Measurements from ENCODE around the gene MARK4. TPM values are rescaled to one million over a fixed set of nuclear protein-coding genes. Genes with fewer than 3 reads are reported as not detected.

The MARK4 gene
- total and polyA plus RNA-seq, 4 donors, result 27.2 to 105 (median 62.7) TPM

GRCh38 chr19:45349430-45349941 lies 98.4 kb downstream of the MARK4 start:
- peaks cover 30% of the 10 kb centered on the region for H3K27me3 ChIP-seq (ENCODE audit: control insufficient read depth, insufficient read depth, low read length)
- H3K9me3 ChIP-seq (ENCODE audit: control insufficient read depth, insufficient read depth, low read length), result no peaks in the 10 kb centered on the region
- no peaks in the 10 kb centered on the region for H3K4me1 ChIP-seq (ENCODE audit: control insufficient read depth, insufficient read depth, low read length)
- no peak for DNase-seq (ENCODE audit: low read depth in 4 of 6, low spot score in 6 of 6)
- H3K27ac ChIP-seq (ENCODE audit: low read depth, low read length), result no peak overlapping the region
- no peak overlapping the region for H3K4me3 ChIP-seq (ENCODE audit: low read depth, low read length)
- WGBS (ENCODE audit: insufficient coverage), result 89% methylated on average over 15 of the region's 17 CpGs
- H3K36me3 ChIP-seq (ENCODE audit: control insufficient read depth, insufficient read depth, low read length), result peaks cover 56% of the 10 kb centered on the region

- no peak for DNase-seq (ENCODE audit: low read depth in 4 of 6, low spot score in 6 of 6)
- Histone ChIP-seq H3K36me3 (ENCODE audit: control insufficient read depth, insufficient read depth, low read length) (peaks cover 67% of the 10 kb centered on the region), H3K4me3 (ENCODE audit: low read depth, low read length) (no peak overlapping the region), H3K9me3 (ENCODE audit: control insufficient read depth, insufficient read depth, low read length) (no peaks in the 10 kb centered on the region), H3K27ac (ENCODE audit: low read depth, low read length) (no peak overlapping the region), H3K4me1 (ENCODE audit: control insufficient read depth, insufficient read depth, low read length) (no peaks in the 10 kb centered on the region), H3K27me3 (ENCODE audit: control insufficient read depth, insufficient read depth, low read length) (peaks cover 23% of the 10 kb centered on the region)
- WGBS (ENCODE audit: insufficient coverage), result 86% methylated on average over 12 of the region's 17 CpGs
These were observed 99.5 kb downstream of the MARK4 start for GRCh38 chr19:45350477-45351058.

GRCh38 chr19:45351401-45351952 lies 100.4 kb downstream of the MARK4 start:
- DNase-seq (ENCODE audit: low read depth in 4 of 6, low spot score in 6 of 6), result no peak
- H3K4me1 ChIP-seq (ENCODE audit: control insufficient read depth, insufficient read depth, low read length), result no peaks in the 10 kb centered on the region
- no peak overlapping the region for H3K27ac ChIP-seq (ENCODE audit: low read depth, low read length)
- H3K4me3 ChIP-seq (ENCODE audit: low read depth, low read length), result no peak overlapping the region
- no peaks in the 10 kb centered on the region for H3K9me3 ChIP-seq (ENCODE audit: control insufficient read depth, insufficient read depth, low read length)
- H3K27me3 ChIP-seq (ENCODE audit: control insufficient read depth, insufficient read depth, low read length), result peaks cover 16% of the 10 kb centered on the region
- WGBS (ENCODE audit: insufficient coverage), result 86% methylated on average over 11 of the region's 13 CpGs
- peaks cover 76% of the 10 kb centered on the region for H3K36me3 ChIP-seq (ENCODE audit: control insufficient read depth, insufficient read depth, low read length)

- 93% methylated on average over 14 of the region's 15 CpGs for WGBS (ENCODE audit: insufficient coverage)
- H3K4me1 ChIP-seq (ENCODE audit: control insufficient read depth, insufficient read depth, low read length), result no peaks in the 10 kb centered on the region
- no peak for DNase-seq (ENCODE audit: low read depth in 4 of 6, low spot score in 6 of 6)
- peaks cover 82% of the 10 kb centered on the region for H3K36me3 ChIP-seq (ENCODE audit: control insufficient read depth, insufficient read depth, low read length)
- no peak overlapping the region for H3K4me3 ChIP-seq (ENCODE audit: low read depth, low read length)
- H3K27ac ChIP-seq (ENCODE audit: low read depth, low read length), result no peak overlapping the region
- H3K27me3 ChIP-seq (ENCODE audit: control insufficient read depth, insufficient read depth, low read length), result peaks cover 11% of the 10 kb centered on the region
- no peaks in the 10 kb centered on the region for H3K9me3 ChIP-seq (ENCODE audit: control insufficient read depth, insufficient read depth, low read length)
These were observed 101.0 kb downstream of the MARK4 start for GRCh38 chr19:45352062-45352461.

GRCh38 chr19:45352471-45352870 lies 101.4 kb downstream of the MARK4 start:
- H3K4me1 ChIP-seq (ENCODE audit: control insufficient read depth, insufficient read depth, low read length), result no peaks in the 10 kb centered on the region
- no peak overlapping the region for H3K4me3 ChIP-seq (ENCODE audit: low read depth, low read length)
- H3K27ac ChIP-seq (ENCODE audit: low read depth, low read length), result no peak overlapping the region
- H3K36me3 ChIP-seq (ENCODE audit: control insufficient read depth, insufficient read depth, low read length), result peaks cover 86% of the 10 kb centered on the region
- no peaks in the 10 kb centered on the region for H3K9me3 ChIP-seq (ENCODE audit: control insufficient read depth, insufficient read depth, low read length)
- no peak for DNase-seq (ENCODE audit: low read depth in 4 of 6, low spot score in 6 of 6)
- H3K27me3 ChIP-seq (ENCODE audit: control insufficient read depth, insufficient read depth, low read length), result peaks cover 8% of the 10 kb centered on the region
- WGBS (ENCODE audit: insufficient coverage), result 85% methylated on average over 15 of the region's 20 CpGs

GRCh38 chr19:45352914-45353796 lies 102.1 kb downstream of the MARK4 start:
- 95% methylated on average over 20 of the region's 20 CpGs for WGBS (ENCODE audit: insufficient coverage)
- DNase-seq (ENCODE audit: low read depth in 4 of 6, low spot score in 6 of 6), result no peak
- peaks cover 89% of the 10 kb centered on the region for H3K36me3 ChIP-seq (ENCODE audit: control insufficient read depth, insufficient read depth, low read length)
- H3K4me1 ChIP-seq (ENCODE audit: control insufficient read depth, insufficient read depth, low read length), result no peaks in the 10 kb centered on the region
- H3K27me3 ChIP-seq (ENCODE audit: control insufficient read depth, insufficient read depth, low read length), result peaks cover 1% of the 10 kb centered on the region
- no peak overlapping the region for H3K4me3 ChIP-seq (ENCODE audit: low read depth, low read length)
- H3K27ac ChIP-seq (ENCODE audit: low read depth, low read length), result no peak overlapping the region
- no peaks in the 10 kb centered on the region for H3K9me3 ChIP-seq (ENCODE audit: control insufficient read depth, insufficient read depth, low read length)

GRCh38 chr19:45354241-45354842 lies 103.3 kb downstream of the MARK4 start:
- H3K4me3 ChIP-seq (ENCODE audit: low read depth, low read length), result no peak overlapping the region
- H3K27me3 ChIP-seq (ENCODE audit: control insufficient read depth, insufficient read depth, low read length), result no peaks in the 10 kb centered on the region
- no peaks in the 10 kb centered on the region for H3K9me3 ChIP-seq (ENCODE audit: control insufficient read depth, insufficient read depth, low read length)
- H3K27ac ChIP-seq (ENCODE audit: low read depth, low read length), result no peak overlapping the region
- WGBS (ENCODE audit: insufficient coverage), result 99% methylated on average over 9 of the region's 11 CpGs
- H3K4me1 ChIP-seq (ENCODE audit: control insufficient read depth, insufficient read depth, low read length), result no peaks in the 10 kb centered on the region
- H3K36me3 ChIP-seq (ENCODE audit: control insufficient read depth, insufficient read depth, low read length), result peaks cover 99% of the 10 kb centered on the region
- no peak for DNase-seq (ENCODE audit: low read depth in 4 of 6, low spot score in 6 of 6)

Other genes starting within 250 kb of the MARK4 start
- 1 to 10 TPM; 2.4 to 2.9 TPM for gene RELB, start 249.8 kb upstream of the MARK4 start, total RNA-seq
- gene RELB, start 249.8 kb upstream of the MARK4 start, polyA plus RNA-seq (ENCODE audit: insufficient read length in 2 of 2), result 1 to 10 TPM; 3.9 to 4.0 TPM
- gene CLASRP, start 212.2 kb upstream of the MARK4 start, total RNA-seq, result 10 to 100 TPM; 11.6 to 35.0 TPM
- gene CLASRP, start 212.2 kb upstream of the MARK4 start, polyA plus RNA-seq (ENCODE audit: insufficient read length in 2 of 2), result 10 to 100 TPM; 60.6 to 97.3 TPM
- under 1 TPM; 0.22 to 0.69 TPM for gene ZNF296, start 174.8 kb upstream of the MARK4 start, total RNA-seq
- gene ZNF296, start 174.8 kb upstream of the MARK4 start, polyA plus RNA-seq (ENCODE audit: insufficient read length in 2 of 2), result 1 to 10 TPM; 2.7 to 3.4 TPM
- gene GEMIN7, start 172.0 kb upstream of the MARK4 start, total RNA-seq, result 10 to 100 TPM; 14.4 to 15.4 TPM
- gene GEMIN7, start 172.0 kb upstream of the MARK4 start, polyA plus RNA-seq (ENCODE audit: insufficient read length in 2 of 2), result 10 to 100 TPM; 24.0 to 27.4 TPM
- 10 to 100 TPM; 14.4 to 25.8 TPM for gene PPP1R37, start 158.1 kb upstream of the MARK4 start, total RNA-seq
- 10 to 100 TPM; 37.2 to 39.6 TPM for gene PPP1R37, start 158.1 kb upstream of the MARK4 start, polyA plus RNA-seq (ENCODE audit: insufficient read length in 2 of 2)
- under 1 TPM; 0.44 to 0.99 TPM for gene NKPD1, start 90.3 kb upstream of the MARK4 start, total RNA-seq
- 1 to 10 TPM; 1.1 to 1.4 TPM for gene NKPD1, start 90.3 kb upstream of the MARK4 start, polyA plus RNA-seq (ENCODE audit: insufficient read length in 2 of 2)
- 10 to 100 TPM in 1 of 2 donors, 1 to 10 TPM in 1; 7.0 to 22.7 TPM for gene TRAPPC6A, start 73.0 kb upstream of the MARK4 start, total RNA-seq
- 10 to 100 TPM; 22.2 to 26.2 TPM for gene TRAPPC6A, start 73.0 kb upstream of the MARK4 start, polyA plus RNA-seq (ENCODE audit: insufficient read length in 2 of 2)
- 1 to 10 TPM; 2.3 to 3.0 TPM for gene BLOC1S3, start 72.5 kb upstream of the MARK4 start, total RNA-seq
- 10 to 100 TPM; 13.7 to 15.1 TPM for gene BLOC1S3, start 72.5 kb upstream of the MARK4 start, polyA plus RNA-seq (ENCODE audit: insufficient read length in 2 of 2)
- 1 to 10 TPM in 1 of 2 donors, under 1 TPM in 1; 0.99 to 2.9 TPM for gene EXOC3L2, start 5.9 kb upstream of the MARK4 start, total RNA-seq
- under 1 TPM; 0.19 to 0.92 TPM for gene EXOC3L2, start 5.9 kb upstream of the MARK4 start, polyA plus RNA-seq (ENCODE audit: insufficient read length in 2 of 2)
- under 1 TPM; 0.94 to 0.99 TPM for gene CKM, start 71.6 kb downstream of the MARK4 start, total RNA-seq
- gene CKM, start 71.6 kb downstream of the MARK4 start, polyA plus RNA-seq (ENCODE audit: insufficient read length in 2 of 2), result 1 to 10 TPM in 1 of 2 donors, under 1 TPM in 1; 0.76 to 3.4 TPM
- gene KLC3, start 89.5 kb downstream of the MARK4 start, total RNA-seq, result 1 to 10 TPM in 1 of 2 donors, under 1 TPM in 1; 0.17 to 1.1 TPM
- 1 to 10 TPM in 1 of 2 donors, under 1 TPM in 1; 0.44 to 1.4 TPM for gene KLC3, start 89.5 kb downstream of the MARK4 start, polyA plus RNA-seq (ENCODE audit: insufficient read length in 2 of 2)
- gene ERCC2, start 119.3 kb downstream of the MARK4 start, total RNA-seq, result 10 to 100 TPM; 14.6 to 14.8 TPM
- gene ERCC2, start 119.3 kb downstream of the MARK4 start, polyA plus RNA-seq (ENCODE audit: insufficient read length in 2 of 2), result 10 to 100 TPM; 41.5 to 47.0 TPM
- gene PPP1R13L, start 153.8 kb downstream of the MARK4 start, total RNA-seq, result 1 to 10 TPM in 1 of 2 donors, under 1 TPM in 1; 0.59 to 3.5 TPM
- gene PPP1R13L, start 153.8 kb downstream of the MARK4 start, polyA plus RNA-seq (ENCODE audit: insufficient read length in 2 of 2), result 1 to 10 TPM; 1.6 to 2.5 TPM
- gene POLR1G, start 155.4 kb downstream of the MARK4 start, total RNA-seq, result 1 to 10 TPM; 2.3 to 8.6 TPM
- 1 to 10 TPM; 8.9 to 9.5 TPM for gene POLR1G, start 155.4 kb downstream of the MARK4 start, polyA plus RNA-seq (ENCODE audit: insufficient read length in 2 of 2)
- gene ERCC1, start 172.6 kb downstream of the MARK4 start, total RNA-seq, result 10 to 100 TPM; 45.3 to 93.8 TPM
- gene ERCC1, start 172.6 kb downstream of the MARK4 start, polyA plus RNA-seq (ENCODE audit: insufficient read length in 2 of 2), result 10 to 100 TPM; 86.0 to 98.1 TPM
- gene FOSB, start 216.7 kb downstream of the MARK4 start, total RNA-seq, result 10 to 100 TPM; 11.5 to 85.8 TPM
- gene FOSB, start 216.7 kb downstream of the MARK4 start, polyA plus RNA-seq (ENCODE audit: insufficient read length in 2 of 2), result 10 to 100 TPM in 1 of 2 donors, 1 to 10 TPM in 1; 5.9 to 66.5 TPM
- 10 to 100 TPM; 15.7 to 30.5 TPM for gene RTN2, start 245.8 kb downstream of the MARK4 start, total RNA-seq
- 10 to 100 TPM; 62.5 to 68.2 TPM for gene RTN2, start 245.8 kb downstream of the MARK4 start, polyA plus RNA-seq (ENCODE audit: insufficient read length in 2 of 2)
- gene PPM1N, start 247.2 kb downstream of the MARK4 start, total RNA-seq, result 1 to 10 TPM in 1 of 2 donors, under 1 TPM in 1; 0.79 to 1.5 TPM
- 1 to 10 TPM; 1.8 to 2.1 TPM for gene PPM1N, start 247.2 kb downstream of the MARK4 start, polyA plus RNA-seq (ENCODE audit: insufficient read length in 2 of 2)

Data from spinal cord (tissue), 10 donors.